OCI-LY7 (cell line): ENCODE measurements around the gene ROPN1L. TPM values are rescaled to one million over a fixed set of nuclear protein-coding genes. Genes with fewer than 3 reads are reported as not detected.

Experiments used
- BruUV-seq: library from RNA; stranded (reverse); fragments of 400-500 nt; replicated peaks from 2 replicates; lab custom pipeline; 2021; lab: Mats Ljungman, UMichigan
- CTCF ChIA-PET: fragments of 300-600 bp; sonication (Branson Sonifier 250); formaldehyde crosslinking; loops from one replicate; lab custom pipeline; 2022; ENCODE audit warnings: antibody characterized with exemption; ENCODE audit not compliant: unreplicated experiment; lab: Charles Lee
- POLR2A ChIA-PET: fragments of 300-600 bp; sonication (Branson Sonifier 250); formaldehyde crosslinking; loops from one replicate; lab custom pipeline; 2022; ENCODE audit warnings: antibody characterized with exemption; lab: Charles Lee
- DNase-seq: peaks from one replicate; pipeline ENCODE4 v3.0.0-alpha.2; 2015; ENCODE audit warnings: low spot score
- H2AFZ ChIP-seq: fragments of 200-600 bp; sonication (generic), shearing (Covaris generic); 2 replicates; pipeline ENCODE4 v1.6.1; 2014; ENCODE audit warnings: mild to moderate bottlenecking, antibody characterized with exemption, low read length, moderate library complexity
- H3K27ac ChIP-seq: fragments of 200-600 bp; sonication (generic); 2 replicates; pipeline ENCODE4 v1.5.1; 2014; ENCODE audit warnings: mixed run types, low read depth, mild to moderate bottlenecking, moderate library complexity, low read length, inconsistent platforms; ENCODE audit not compliant: poor library complexity, severe bottlenecking
- H3K36me3 ChIP-seq: fragments of 200-600 bp; sonication (generic); 2 replicates; pipeline ENCODE4 v1.6.1; 2014; ENCODE audit warnings: mild to moderate bottlenecking, antibody characterized with exemption, low read length, moderate library complexity, mixed read lengths; ENCODE audit not compliant: insufficient read depth
- H3K4me1 ChIP-seq: fragments of 200-600 bp; sonication (generic); 2 replicates; pipeline ENCODE4 v1.5.1; 2014; ENCODE audit warnings: mild to moderate bottlenecking, low read length; ENCODE audit not compliant: insufficient read depth, poor library complexity, severe bottlenecking
- H3K4me2 ChIP-seq: fragments of 200-600 bp; sonication (generic); 2 replicates; pipeline ENCODE4 v1.6.1; 2014; ENCODE audit warnings: mild to moderate bottlenecking, low read length
- H3K4me3 ChIP-seq: fragments of 200-600 bp; sonication (generic); 2 replicates; pipeline ENCODE4 v1.5.1; 2014; ENCODE audit warnings: mild to moderate bottlenecking, low read depth, low read length; ENCODE audit not compliant: poor library complexity, severe bottlenecking
- H3K79me2 ChIP-seq: fragments of 200-600 bp; sonication (generic); 2 replicates; pipeline ENCODE4 v1.6.1; 2016; ENCODE audit warnings: low read depth, mild to moderate bottlenecking, low read length, moderate library complexity, mixed read lengths; ENCODE audit not compliant: insufficient read depth
- H3K9me2 ChIP-seq: fragments of 200-600 bp; sonication (generic); 2 replicates; pipeline ENCODE4 v1.6.1; 2016; ENCODE audit warnings: mild to moderate bottlenecking, low read length, mixed read lengths; ENCODE audit not compliant: insufficient read depth
- H3K9me3 ChIP-seq: fragments of 200-600 bp; sonication (generic); 2 replicates; pipeline ENCODE4 v1.6.1; 2014; ENCODE audit warnings: mild to moderate bottlenecking, mixed run types, low read length, mixed read lengths
- H4K20me1 ChIP-seq: fragments of 200-600 bp; sonication (generic); 2 replicates; pipeline ENCODE4 v1.6.1; 2014; ENCODE audit warnings: mild to moderate bottlenecking, antibody characterized with exemption, low read length, moderate library complexity, mixed read lengths; ENCODE audit not compliant: insufficient read depth
- CTCF ChIP-seq: fragments of 200-600 bp; sonication (generic); conservative IDR thresholded peaks from 2 replicates; pipeline ENCODE4 v1.5.1; 2014; ENCODE audit warnings: mild to moderate bottlenecking, antibody characterized with exemption, low read length, moderate library complexity, mixed read lengths
- EZH2phosphoT487 ChIP-seq: fragments of 200-600 bp; sonication (generic); IDR thresholded peaks from 2 replicates; pipeline ENCODE4 v1.6.1; 2018; ENCODE audit warnings: low read depth, borderline replicate concordance, mild to moderate bottlenecking, mixed run types, antibody characterized with exemption, low read length, moderate library complexity, mixed read lengths
- intact Hi-C: fragments of 100-400 bp; cut with micrococcal nuclease; formaldehyde crosslinking; loops from one replicate; pipeline ENCODE4 v1.10.0; 2022; ENCODE audit not compliant: unreplicated experiment
- total RNA-seq, 2 experiments: library from RNA; depleted of rRNA in 1 of 2; stranded (reverse); fragments of >200 nt in 1 of 2; shearing (Covaris generic) in 1 of 2; gene quantifications; 2 replicates each; pipeline ENCODE4 v1.2.3, GENCODE V29; 2014 to 2022

ROPN1L gene
- total RNA-seq, 2 experiments from 2014 or later, result 0.35 to 0.36 TPM

DNA sequence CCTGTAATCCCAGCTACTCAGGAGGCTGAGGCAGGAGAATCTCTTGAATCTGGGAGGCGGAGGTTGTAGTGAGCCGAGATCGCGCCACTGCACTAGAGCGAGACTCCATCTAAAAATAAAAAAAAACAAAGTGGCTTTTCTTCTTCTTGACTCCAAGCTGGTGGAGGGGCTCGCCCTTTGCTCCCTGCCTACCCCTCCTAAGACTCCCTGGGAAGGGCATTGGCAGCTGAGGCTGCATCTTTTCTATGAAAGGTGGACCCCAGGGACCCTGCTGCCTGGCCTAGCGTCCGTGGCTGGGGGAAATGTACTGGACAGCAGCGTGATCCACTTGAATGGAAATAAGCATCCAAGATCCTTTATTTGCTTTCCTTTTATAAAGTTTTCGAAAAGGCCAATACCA lies 24.0 kb downstream of the ROPN1L start:
- H3K79me2 ChIP-seq, result no peaks in the 10 kb centered on the region
- no TSS peak for BruUV-seq
- no peaks in the 10 kb centered on the region for H3K36me3 ChIP-seq
- H3K9me2 ChIP-seq, result no peaks in the 10 kb centered on the region
- intact Hi-C loops, result no loop called here
- H3K4me1 ChIP-seq, result peaks cover 3% of the 10 kb centered on the region
- CTCF ChIA-PET, result no interaction called here
- no peak overlapping the region for H3K4me2 ChIP-seq
- H2AFZ ChIP-seq, result no peak overlapping the region
- POLR2A ChIA-PET, result no interaction called here
- H3K27ac ChIP-seq, result no peak overlapping the region
- DNase-seq, result no peak
- no peak overlapping the region for H3K4me3 ChIP-seq
- no peak for TF ChIP-seq EZH2phosphoT487
- no peak for TF ChIP-seq CTCF
- H3K9me3 ChIP-seq, result no peaks in the 10 kb centered on the region
- H4K20me1 ChIP-seq, result no peaks in the 10 kb centered on the region

- CTCF ChIA-PET, result no interaction called here
- Histone ChIP-seq H3K27ac (no peak overlapping the region), H3K9me3 (no peaks in the 10 kb centered on the region), H3K4me1 (peaks cover 3% of the 10 kb centered on the region), H3K4me2 (no peak overlapping the region), H2AFZ (no peak overlapping the region), H3K79me2 (no peaks in the 10 kb centered on the region), H4K20me1 (no peaks in the 10 kb centered on the region), H3K4me3 (no peak overlapping the region), H3K9me2 (no peaks in the 10 kb centered on the region), H3K36me3 (no peaks in the 10 kb centered on the region)
- TF ChIP-seq CTCF (no peak), EZH2phosphoT487 (no peak)
- POLR2A ChIA-PET, result no interaction called here
- DNase-seq, result no peak
- intact Hi-C loops, result no loop called here
- no TSS peak for BruUV-seq
Observed at GRCh38 chr5:10466446-10467073, 24.9 kb downstream of the ROPN1L start.
